Neural cell (in vitro differentiated cells): ENCODE results near the gene KANSL1L. TPM values are rescaled to one million over a fixed set of nuclear protein-coding genes. Genes with fewer than 3 reads are reported as not detected.

Source experiments
- H2AFZ ChIP-seq: fragments of 200-600, 300-800 bp; sonication (generic), shearing (Covaris generic); 2 replicates; pipeline ENCODE4 v1.6.0; 2014; ENCODE audit warnings: low read depth, mild to moderate bottlenecking, antibody characterized with exemption, low read length, moderate library complexity
- H3F3A ChIP-seq: fragments of 200-600 bp; shearing (Covaris generic); 2 replicates; pipeline ENCODE4 v1.6.1; 2016; ENCODE audit warnings: mild to moderate bottlenecking, moderate library complexity, mixed read lengths, antibody characterized with exemption, low read length; ENCODE audit not compliant: insufficient read depth, poor library complexity, severe bottlenecking
- H3K27ac ChIP-seq: fragments of 200-600, 300-800 bp; sonication (generic), shearing (Covaris generic); 2 replicates; pipeline ENCODE4 v1.5.1; 2014; ENCODE audit warnings: mild to moderate bottlenecking, low read length, moderate library complexity
- H3K27me3 ChIP-seq: fragments of 300-800, 200-600 bp; sonication (generic), shearing (Covaris generic); 2 replicates; pipeline ENCODE4 v1.6.0; 2014; ENCODE audit warnings: mild to moderate bottlenecking, low read depth, low read length, moderate library complexity; ENCODE audit not compliant: insufficient read depth
- H3K36me3 ChIP-seq: fragments of 300-800, 200-600 bp; sonication (generic), shearing (Covaris generic); 2 replicates; pipeline ENCODE4 v1.5.1; 2014; ENCODE audit warnings: mild to moderate bottlenecking, antibody characterized with exemption, low read length, moderate library complexity; ENCODE audit not compliant: insufficient read depth
- H3K4me2 ChIP-seq: fragments of 300-800, 200-600 bp; sonication (generic), shearing (Covaris generic); 2 replicates; pipeline ENCODE4 v1.6.0; 2014; ENCODE audit warnings: mild to moderate bottlenecking, low read length
- H3K4me3 ChIP-seq: fragments of 300-800, 200-600 bp; sonication (generic), shearing (Covaris generic); 2 replicates; pipeline ENCODE4 v1.5.1; 2014; ENCODE audit warnings: mild to moderate bottlenecking, low read length, moderate library complexity
- H3K79me2 ChIP-seq: fragments of 200-600 bp; shearing (Covaris generic); replicated peaks from 2 replicates; pipeline ENCODE4 v1.6.0; 2014; ENCODE audit warnings: mild to moderate bottlenecking, low read length, moderate library complexity; ENCODE audit not compliant: insufficient read depth
- H3K9ac ChIP-seq: fragments of 300-800, 200-600 bp; sonication (generic), shearing (Covaris generic); 2 replicates; pipeline ENCODE4 v1.6.1; 2016; ENCODE audit warnings: mild to moderate bottlenecking, low read length, mixed read lengths
- H3K9me2 ChIP-seq: fragments of 200-600 bp; shearing (Covaris generic); 2 replicates; pipeline ENCODE4 v1.6.1; 2016; ENCODE audit warnings: mild to moderate bottlenecking, low read length, mixed read lengths; ENCODE audit not compliant: insufficient read depth
- H3K9me3 ChIP-seq: fragments of 200-600, 300-800 bp; sonication (generic), shearing (Covaris generic); 2 replicates; pipeline ENCODE4 v1.6.1; 2016; ENCODE audit warnings: mild to moderate bottlenecking, mixed run types, low read length, moderate library complexity, mixed read lengths
- H4K20me1 ChIP-seq: fragments of 200-600 bp; shearing (Covaris generic); 2 replicates; pipeline ENCODE4 v1.6.1; 2016; ENCODE audit warnings: mild to moderate bottlenecking, mixed run types; ENCODE audit not compliant: insufficient read depth
- EP300 ChIP-seq: fragments of 450-650 bp; conservative IDR thresholded peaks from 2 replicates; pipeline ENCODE4 v1.6.1; 2014; ENCODE audit warnings: antibody characterized with exemption, mild to moderate bottlenecking, moderate library complexity; ENCODE audit not compliant: poor library complexity, severe bottlenecking
- EZH2 ChIP-seq: fragments of 200-600, 300-800 bp; shearing (Covaris generic), sonication (generic); IDR thresholded peaks from 2 replicates; pipeline ENCODE4 v1.6.1; 2014; ENCODE audit warnings: antibody characterized with exemption, low read length, borderline replicate concordance, mild to moderate bottlenecking; ENCODE audit not compliant: insufficient read depth, poor library complexity, severe bottlenecking
- MXI1 ChIP-seq: fragments of 450-650 bp; conservative IDR thresholded peaks from 2 replicates; pipeline ENCODE4 v1.6.1; 2014; ENCODE audit warnings: antibody characterized with exemption, mild to moderate bottlenecking; ENCODE audit not compliant: poor library complexity, severe bottlenecking
- POLR2AphosphoS5 ChIP-seq: IDR thresholded peaks from 2 replicates; pipeline ENCODE4 v1.6.1; 2012
- RAD21 ChIP-seq: fragments of 450-650 bp; conservative IDR thresholded peaks from 2 replicates; pipeline ENCODE4 v1.6.1; 2014; ENCODE audit warnings: antibody characterized with exemption, mild to moderate bottlenecking, moderate library complexity
- REST ChIP-seq: IDR thresholded peaks from 2 replicates; pipeline ENCODE4 v1.6.1; 2012; ENCODE audit warnings: borderline replicate concordance
- SMC3 ChIP-seq: fragments of 450-650 bp; conservative IDR thresholded peaks from 2 replicates; pipeline ENCODE4 v1.6.1; 2014; ENCODE audit warnings: antibody characterized with exemption, mild to moderate bottlenecking, moderate library complexity; ENCODE audit not compliant: poor library complexity
- TAF1 ChIP-seq: IDR thresholded peaks from 2 replicates; pipeline ENCODE4 v1.6.1; 2012; ENCODE audit warnings: low read depth
- polyA plus RNA-seq: library from polyadenylated mRNA; depleted of rRNA; stranded (reverse); fragments of >200 nt; gene quantifications from 2 replicates; pipeline ENCODE4 v1.2.3, GENCODE V29; 2014
- TF ChIP-seq, protein P1 (sequence below): fragments of 450-650 bp; IDR thresholded peaks from 2 replicates; pipeline ENCODE4 v1.5.1; 2014; ENCODE audit warnings: antibody characterized with exemption, mild to moderate bottlenecking, moderate library complexity; ENCODE audit not compliant: poor library complexity, severe bottlenecking

KANSL1L gene
- polyA plus RNA-seq, 1 donor from 2014 or later: 27.6 TPM

DNA sequence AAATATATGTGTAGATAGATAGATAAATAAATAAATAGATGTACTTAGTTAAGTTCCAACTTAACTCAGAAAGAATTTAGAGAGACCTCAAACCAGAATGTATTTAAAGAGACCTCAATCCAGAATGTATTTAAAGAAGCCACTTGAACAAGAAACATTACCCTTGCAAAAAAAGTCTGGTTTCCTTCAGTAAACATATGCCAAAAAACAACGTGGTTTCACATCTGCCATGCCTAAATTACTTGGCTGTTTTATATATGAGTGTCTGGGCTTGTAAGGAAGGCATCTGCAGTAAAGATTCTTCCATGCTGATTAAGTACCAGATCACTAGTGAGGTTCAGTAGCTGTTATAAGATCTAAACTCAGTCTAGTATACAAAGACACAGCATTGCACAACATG is 197.9 kb downstream of the KANSL1L start:
- Histone ChIP-seq H4K20me1 (no peaks in the 10 kb centered on the region), H3F3A (no peaks in the 10 kb centered on the region), H3K36me3 (no peaks in the 10 kb centered on the region), H2AFZ (no peak overlapping the region), H3K27me3 (no peaks in the 10 kb centered on the region), H3K4me3 (no peak overlapping the region), H3K9me3 (no peaks in the 10 kb centered on the region), H3K27ac (no peak overlapping the region), H3K4me2 (no peak overlapping the region), H3K9ac (no peak overlapping the region), H3K9me2 (no peaks in the 10 kb centered on the region), H3K79me2 (no peaks in the 10 kb centered on the region)
- TF ChIP-seq REST: no peak
- TF ChIP-seq, protein P1, sequence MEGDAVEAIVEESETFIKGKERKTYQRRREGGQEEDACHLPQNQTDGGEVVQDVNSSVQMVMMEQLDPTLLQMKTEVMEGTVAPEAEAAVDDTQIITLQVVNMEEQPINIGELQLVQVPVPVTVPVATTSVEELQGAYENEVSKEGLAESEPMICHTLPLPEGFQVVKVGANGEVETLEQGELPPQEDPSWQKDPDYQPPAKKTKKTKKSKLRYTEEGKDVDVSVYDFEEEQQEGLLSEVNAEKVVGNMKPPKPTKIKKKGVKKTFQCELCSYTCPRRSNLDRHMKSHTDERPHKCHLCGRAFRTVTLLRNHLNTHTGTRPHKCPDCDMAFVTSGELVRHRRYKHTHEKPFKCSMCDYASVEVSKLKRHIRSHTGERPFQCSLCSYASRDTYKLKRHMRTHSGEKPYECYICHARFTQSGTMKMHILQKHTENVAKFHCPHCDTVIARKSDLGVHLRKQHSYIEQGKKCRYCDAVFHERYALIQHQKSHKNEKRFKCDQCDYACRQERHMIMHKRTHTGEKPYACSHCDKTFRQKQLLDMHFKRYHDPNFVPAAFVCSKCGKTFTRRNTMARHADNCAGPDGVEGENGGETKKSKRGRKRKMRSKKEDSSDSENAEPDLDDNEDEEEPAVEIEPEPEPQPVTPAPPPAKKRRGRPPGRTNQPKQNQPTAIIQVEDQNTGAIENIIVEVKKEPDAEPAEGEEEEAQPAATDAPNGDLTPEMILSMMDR: no peak
- TF ChIP-seq POLR2AphosphoS5: no peak
- no peak for TF ChIP-seq EP300
- TF ChIP-seq TAF1: no peak
- no peak for TF ChIP-seq RAD21
- TF ChIP-seq MXI1: no peak
- no peak for TF ChIP-seq SMC3
- no peak for TF ChIP-seq EZH2

Other genes starting within 250 kb of the KANSL1L start
- 67.8 and 73.9 TPM in 2 replicates for gene RPE, start 168.8 kb downstream of the KANSL1L start, polyA plus RNA-seq
- 0.14 TPM in 1 of 2 replicates, not detected in the other for gene ACADL, start 54.0 kb upstream of the KANSL1L start, polyA plus RNA-seq
- gene MYL1, start 143.8 kb upstream of the KANSL1L start, polyA plus RNA-seq: not detected in 2 replicates